Endometrial microvascular endothelial cells (primary cell): ENCODE data around the gene NAPB. TPM values are rescaled to one million over a fixed set of nuclear protein-coding genes. Genes with fewer than 3 reads are reported as not detected.
"Not testable (repeated sequence)": the region's sequence is repeated elsewhere in the genome, so short reads cannot be mapped to it uniquely, and the experiment has no call there.

Experiments used
- in situ Hi-C: cut with HindIII; loops from 2 replicates; pipeline ENCODE4 v1.10.0; 2017; ENCODE audit warnings: low sequenced_read_pairs, low pct_unique_long_range_greater_than_20kb; ENCODE audit errors: inconsistent ontology term
- total RNA-seq: library from RNA; depleted of rRNA; stranded (reverse); fragments of >200 nt; gene quantifications from one replicate; pipeline ENCODE4 v1.2.3, GENCODE V29; 2015; ENCODE audit errors: inconsistent ontology term

The NAPB gene
- total RNA-seq, result 7.6 TPM

DNA sequence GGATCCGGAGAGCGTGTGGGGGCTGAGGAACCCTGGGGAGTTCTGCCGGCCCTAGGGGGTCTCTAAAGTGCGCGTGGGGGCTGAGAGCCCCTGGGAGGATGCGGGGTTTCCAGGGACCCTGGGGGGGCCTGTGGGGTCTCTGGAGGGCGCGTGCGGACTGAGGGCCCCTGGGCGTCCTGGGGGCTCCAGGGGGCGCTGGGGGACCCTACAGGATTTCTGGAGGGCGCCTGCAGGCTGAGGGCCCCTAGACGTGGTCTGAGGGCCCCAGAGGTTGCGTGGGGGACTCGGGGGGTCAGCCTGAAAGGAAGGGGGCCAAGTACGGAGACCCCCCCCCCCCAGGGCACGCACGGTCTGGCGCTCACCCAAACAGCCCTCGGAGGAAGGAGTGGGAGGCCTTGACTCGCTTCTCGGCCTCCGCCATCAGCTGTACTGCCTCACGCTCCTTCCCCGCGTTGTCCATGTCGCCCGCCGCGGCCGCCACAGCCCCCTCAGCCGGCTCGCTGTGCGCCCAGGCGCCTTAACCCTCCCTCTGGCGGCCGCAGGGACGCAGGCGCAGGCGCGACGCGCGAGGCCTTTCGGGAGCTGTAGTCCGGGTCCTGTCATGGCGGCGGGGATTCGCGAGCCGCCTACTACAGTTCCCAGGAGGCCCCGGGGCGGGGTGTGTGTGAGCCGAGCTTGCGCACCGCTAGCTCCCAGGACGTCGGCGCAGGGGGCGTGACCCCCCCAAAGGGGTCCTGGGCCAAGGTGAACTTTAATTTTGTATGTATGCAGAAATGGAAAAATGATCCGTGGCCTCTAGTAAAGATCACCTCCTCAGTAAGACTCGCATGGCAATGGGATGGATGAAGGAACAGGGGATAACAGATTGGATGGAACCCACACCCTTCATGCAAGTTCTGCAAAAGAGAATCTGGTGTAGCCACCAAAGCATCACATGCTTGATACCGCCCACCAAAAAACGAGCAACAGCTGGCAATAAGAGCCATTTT, at the start of gene NAPB:
Gene NAPB, minus strand, starts transcription at position 546 of the 989 bp plus-strand sequence. Its CDS starts 86 bp downstream, at position 460.
- in situ Hi-C loops, result no loop called here

DNA sequence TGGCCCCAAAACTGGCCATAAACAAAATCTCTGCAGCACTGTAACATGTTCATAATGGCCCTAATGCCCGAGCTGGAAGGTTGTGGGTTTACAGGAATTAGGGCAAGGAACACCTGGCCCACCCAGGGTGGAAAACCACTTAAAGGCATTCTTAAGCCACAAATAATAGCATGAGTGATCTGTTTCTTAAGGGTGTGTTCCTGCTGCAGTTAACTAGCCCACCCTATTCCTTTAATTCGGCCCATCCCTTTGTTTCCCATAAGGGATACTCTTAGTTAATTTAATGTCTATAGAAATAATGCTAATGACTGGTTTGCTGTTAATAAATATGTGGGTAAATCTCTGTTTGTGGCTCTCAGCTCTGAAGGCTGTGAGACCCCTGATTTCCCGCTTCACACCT, 45.7 kb upstream of the NAPB start:
- in situ Hi-C loops, result not testable (repeated sequence)

DNA sequence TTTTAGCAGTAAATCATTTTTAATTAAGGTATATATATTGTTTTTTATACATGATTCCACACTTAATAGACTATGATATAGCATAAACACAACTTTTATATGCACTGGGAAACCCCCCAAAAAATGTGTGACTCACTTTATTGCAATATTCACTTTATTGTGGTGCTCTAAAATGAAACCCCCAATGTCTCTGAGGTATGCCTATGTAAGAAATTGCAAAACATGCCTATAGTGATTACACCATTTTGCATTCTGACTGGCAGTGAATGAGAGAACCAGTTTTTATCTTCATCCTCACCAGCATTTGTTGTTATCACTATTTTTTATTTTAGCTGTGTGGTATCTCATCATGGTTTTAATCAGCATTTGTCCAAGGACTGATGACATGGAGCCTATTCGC, 39.9 kb upstream of the NAPB start:
- in situ Hi-C loops, result no loop called here

DNA sequence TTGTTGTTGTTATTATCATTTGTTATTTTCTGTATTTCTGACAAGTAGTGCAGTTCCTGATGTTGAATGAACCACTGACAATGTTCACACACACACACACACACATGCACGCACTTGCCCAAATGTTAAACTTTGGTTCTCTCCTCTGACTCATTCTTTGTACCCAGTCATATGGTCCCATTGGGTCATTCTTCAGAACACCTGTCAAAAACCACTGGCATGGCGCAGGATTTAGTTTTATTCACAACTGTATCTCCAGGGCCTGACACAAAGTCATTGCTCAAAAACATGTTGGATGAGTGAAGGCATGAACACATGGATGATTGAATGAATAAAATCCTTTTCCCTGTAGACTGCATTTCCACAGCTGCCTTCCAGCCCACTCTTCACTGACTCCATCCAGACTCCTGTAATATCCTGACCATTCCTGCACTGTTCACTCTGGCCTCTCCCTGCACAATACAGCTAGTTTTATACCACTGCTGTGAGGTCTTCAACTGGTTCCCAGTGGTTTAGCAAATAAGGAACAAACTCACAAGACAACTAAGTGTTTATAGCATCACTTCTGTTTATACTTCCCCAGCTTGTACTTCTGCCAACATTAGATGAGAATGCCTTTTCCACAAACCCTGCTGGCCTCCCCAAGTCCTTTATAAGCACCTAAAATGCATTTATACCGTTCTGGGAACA, 38.3 kb upstream of the NAPB start:
- in situ Hi-C loops, result no loop called here

GRCh38 chr20:23456873-23457272, 35.6 kb upstream of the NAPB start:
- in situ Hi-C loops, result no loop called here

DNA sequence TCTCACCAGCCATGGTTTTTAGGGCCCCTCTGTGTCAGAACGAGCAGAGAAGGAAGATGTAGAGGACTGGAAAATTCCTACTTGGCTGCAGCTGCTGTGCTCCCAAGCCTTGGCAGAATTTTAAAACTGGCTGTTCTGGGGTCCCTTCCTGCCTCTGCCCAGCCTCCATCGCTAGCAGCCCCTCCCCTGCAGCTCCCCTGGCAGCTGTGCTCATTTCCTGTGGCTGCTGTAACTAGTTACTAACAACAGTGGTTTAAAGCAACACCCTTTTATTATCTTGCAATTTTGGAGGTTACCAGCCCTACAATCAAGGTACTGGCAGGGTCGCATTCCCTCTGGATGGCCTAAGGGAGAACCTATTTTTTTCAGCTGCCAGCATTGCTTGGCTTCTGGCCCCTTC, 35.1 kb upstream of the NAPB start:
- in situ Hi-C loops, result no loop called here

DNA sequence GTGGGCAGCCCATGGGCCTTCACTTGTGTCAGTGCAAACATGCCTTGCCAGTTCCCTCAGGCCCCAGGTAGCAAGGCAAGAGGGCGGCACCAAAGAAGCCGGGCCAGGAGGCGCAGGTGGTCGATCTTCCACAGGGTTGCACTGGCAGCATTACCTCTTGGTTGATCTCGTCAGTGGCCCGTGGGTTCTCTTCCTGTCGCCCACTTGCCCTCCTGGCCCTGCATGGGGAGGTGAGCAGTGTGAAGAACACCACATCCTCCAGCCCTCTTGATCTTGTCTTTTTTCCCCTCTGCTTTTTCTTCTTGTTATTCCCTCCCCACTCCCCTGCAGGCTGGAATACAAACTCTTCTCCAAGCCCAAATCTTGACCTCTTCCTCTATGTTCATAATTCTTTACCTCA, 34.4 kb upstream of the NAPB start:
- in situ Hi-C loops, result no loop called here

GRCh38 chr20:23454816-23455215, 33.5 kb upstream of the NAPB start:
- in situ Hi-C loops, result no loop called here

DNA sequence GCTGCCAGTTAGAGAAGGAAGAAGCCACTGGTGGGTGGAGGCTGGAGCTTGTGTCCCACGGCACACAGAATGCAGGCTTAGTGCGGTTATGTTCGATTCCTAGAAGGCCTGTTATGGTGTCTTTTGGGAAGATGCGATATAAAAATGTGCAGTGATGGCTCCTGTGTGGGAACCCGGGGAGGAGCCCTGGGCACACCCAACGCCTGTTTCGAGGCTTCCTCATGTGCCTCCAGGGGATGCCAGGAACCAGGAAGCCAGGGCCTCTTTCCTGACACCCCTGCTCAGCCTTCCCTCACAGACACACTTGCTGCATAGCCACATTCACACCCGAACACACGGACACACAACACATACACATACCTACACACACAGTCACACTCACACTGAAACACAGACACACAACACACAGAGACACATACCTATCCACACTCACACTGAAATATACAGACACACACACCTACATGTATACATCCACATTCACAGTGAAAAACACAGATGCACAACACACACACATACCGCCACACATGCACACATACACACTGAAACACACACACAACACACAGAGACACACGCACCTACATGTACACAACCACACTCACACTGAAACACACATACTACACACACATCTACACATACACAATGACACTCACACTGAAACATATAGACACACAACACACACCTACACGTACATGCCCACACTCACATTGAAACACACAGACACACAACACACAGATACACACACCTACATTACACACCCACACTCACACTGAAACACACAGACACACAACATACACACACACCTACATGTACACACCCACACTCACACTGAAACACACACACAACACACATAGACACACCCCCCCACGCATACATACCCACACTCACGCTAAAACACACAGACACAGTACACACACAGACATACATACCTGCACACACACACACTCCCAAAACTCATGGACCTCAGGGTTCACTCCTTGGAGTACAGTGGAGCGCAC, 32.6 kb upstream of the NAPB start:
- in situ Hi-C loops, result no loop called here

- in situ Hi-C loops, result no loop called here
Observed at GRCh38 chr20:23452776-23453175, 31.5 kb upstream of the NAPB start, which contains the start of gene CST11. CST11 (minus strand) TSS chr20:23452876; CDS start chr20:23452811, 65 bp downstream.

DNA sequence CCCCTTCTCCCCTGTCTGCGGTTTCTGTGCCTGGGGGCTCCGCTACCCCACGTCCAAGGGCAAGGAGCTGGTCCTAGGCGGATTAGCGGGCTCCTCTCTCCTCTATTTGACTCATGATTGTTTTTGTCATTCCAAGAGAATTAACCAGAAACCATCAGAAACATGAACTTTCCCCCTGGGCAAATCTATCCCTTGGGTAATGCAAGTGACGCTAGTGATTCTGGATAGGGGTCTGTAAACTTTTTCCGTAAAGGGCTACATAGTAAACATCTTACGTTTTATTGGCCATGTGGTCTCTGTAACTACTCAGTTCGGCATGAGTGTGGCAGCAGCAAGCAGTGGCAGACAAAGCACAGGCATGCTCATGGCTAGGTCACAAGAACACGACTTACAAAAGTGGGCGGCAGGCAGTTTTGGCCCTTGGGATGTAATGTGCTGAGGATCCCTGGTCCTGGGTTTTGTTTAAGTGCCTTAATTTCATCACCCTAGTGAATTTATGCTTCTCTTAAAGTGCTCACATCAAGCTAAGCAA, 30.7 kb upstream of the NAPB start:
- in situ Hi-C loops, result no loop called here

- in situ Hi-C loops, result no loop called here
Observed at GRCh38 chr20:23450877-23451276, 29.6 kb upstream of the NAPB start.

GRCh38 chr20:23449421-23449820, 28.1 kb upstream of the NAPB start:
- in situ Hi-C loops, result no loop called here

DNA sequence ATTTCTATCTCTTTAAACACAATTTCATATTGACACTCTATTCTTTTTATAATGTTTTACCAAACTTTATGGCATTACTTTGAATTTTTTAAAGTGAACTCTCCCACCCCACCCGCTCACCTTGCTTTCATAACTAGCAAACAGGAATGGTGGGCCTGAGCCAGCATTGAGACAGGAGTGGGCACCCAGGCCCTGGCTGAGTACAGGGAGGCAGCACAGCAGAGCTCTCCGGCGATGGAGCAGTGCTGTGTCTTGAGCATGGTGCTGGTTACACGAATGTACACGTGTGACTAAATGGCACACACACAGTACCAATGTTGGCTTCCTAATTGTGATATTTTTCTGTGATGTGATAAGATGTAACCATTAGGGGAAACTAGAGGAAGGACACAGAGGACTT, 26.9 kb upstream of the NAPB start:
- in situ Hi-C loops, result no loop called here

- in situ Hi-C loops, result no loop called here
Observed at GRCh38 chr20:23446505-23446904, 25.2 kb upstream of the NAPB start.

GRCh38 chr20:23445596-23446217, 24.4 kb upstream of the NAPB start:
- in situ Hi-C loops, result no loop called here

DNA sequence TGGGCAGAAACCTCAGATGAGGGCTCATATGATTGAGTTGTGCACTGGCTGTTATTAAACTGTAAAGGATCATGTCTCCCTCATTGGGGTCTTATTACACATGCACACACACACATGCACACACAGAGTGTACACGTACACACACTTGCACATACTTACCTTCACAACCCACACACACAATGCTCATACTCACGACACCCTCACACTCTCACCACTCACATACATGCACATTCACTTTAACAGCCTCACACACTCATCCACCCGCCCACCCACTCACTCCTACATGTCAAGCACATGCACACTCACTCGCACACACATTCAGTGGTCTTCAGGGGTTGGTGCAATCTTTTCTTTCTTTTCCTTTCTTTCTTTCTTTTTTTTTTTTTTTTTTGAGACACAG, 23.6 kb upstream of the NAPB start:
- in situ Hi-C loops, result no loop called here

- in situ Hi-C loops, result no loop called here
Observed at GRCh38 chr20:23442436-23442835, 21.1 kb upstream of the NAPB start.
